ENCODE results near the gene MYH14. TPM values are rescaled to one million over a fixed set of nuclear protein-coding genes. Genes with fewer than 3 reads are reported as not detected.

Gene MYH14
- total and polyA plus RNA-seq, 2 of the 8 experiments (the other 6 are each of a cell fraction or from before 2014, with no cell fraction given): 17.3 to 28.6 TPM

- TF ChIP-seq CHD7 (IDR thresholded peaks at IDR 0.05; ENCODE audit: insufficient replicate concordance, low read length): no peak
Measured at GRCh38 chr19:50301607-50301971, 98.2 kb downstream of the MYH14 start (continued).
